ENCODE data around the gene RPL36. TPM values are rescaled to one million over a fixed set of nuclear protein-coding genes. Genes with fewer than 3 reads are reported as not detected.

RPL36 gene
- total RNA-seq, 1 experiment from 2014 or later: 1,504 TPM

GRCh38 chr19:5676772-5677105 is 13.4 kb upstream of the RPL36 start:
- no TSS peak for BruUV-seq (replicated peaks)
- POLR2A ChIA-PET: no interaction called here
- Histone ChIP-seq H4K20me1 (ENCODE audit: insufficient read depth) (no peaks in the 10 kb centered on the region), H3K4me3 (replicated peaks in 1 of 2; ENCODE audit: low read depth in 1 of 2, low read length in 2 of 2) (no peak overlapping the region), H3K4me2 (ENCODE audit: low read length) (no peak overlapping the region), H3K79me2 (ENCODE audit: insufficient read depth, low read length) (peaks cover 12% of the 10 kb centered on the region), H3K9ac (ENCODE audit: low read length) (no peak overlapping the region), H2AFZ (ENCODE audit: low read depth, low read length, poor library complexity, severe bottlenecking) (no peak overlapping the region), H3K27me3 (ENCODE audit: insufficient read depth, low read length) (no peaks in the 10 kb centered on the region), H3K9me3 (ENCODE audit: control insufficient read depth in 1 of 2, insufficient read depth in 1 of 2, low read depth in 1 of 2, low read length in 2 of 2) (no peaks in the 10 kb centered on the region), H3K27ac (ENCODE audit: low read depth, low read length) (no peak overlapping the region), H3K9me2 (ENCODE audit: insufficient read depth) (no peaks in the 10 kb centered on the region), H3K4me1 (ENCODE audit: control insufficient read depth in 1 of 2, insufficient read depth in 2 of 2, low read length in 2 of 2) (peaks cover 5 to 17% of the 10 kb centered on the region in 2 experiments; a peak in 2 of 4 replicates), H3K36me3 (ENCODE audit: control insufficient read depth in 1 of 2, insufficient read depth in 2 of 2, low read length in 2 of 2) (no peaks in the 10 kb centered on the region)
- intact Hi-C loops (cut with micrococcal nuclease): no loop called here
- TF ChIP-seq SRF (IDR thresholded peaks at IDR 0.05; ENCODE audit: low read depth): no peak
- TF ChIP-seq RAD21 (IDR thresholded peaks at IDR 0.05; ENCODE audit: low read depth): no peak
- no peak for TF ChIP-seq EZH2phosphoT487 (IDR thresholded peaks at IDR 0.05; ENCODE audit: borderline replicate concordance)
- TF ChIP-seq, protein P1, sequence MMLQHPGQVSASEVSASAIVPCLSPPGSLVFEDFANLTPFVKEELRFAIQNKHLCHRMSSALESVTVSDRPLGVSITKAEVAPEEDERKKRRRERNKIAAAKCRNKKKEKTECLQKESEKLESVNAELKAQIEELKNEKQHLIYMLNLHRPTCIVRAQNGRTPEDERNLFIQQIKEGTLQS (IDR thresholded peaks at IDR 0.05): no peak
- no peak for TF ChIP-seq SP1 (IDR thresholded peaks at IDR 0.05; ENCODE audit: low read depth)
- TF ChIP-seq, protein P2, sequence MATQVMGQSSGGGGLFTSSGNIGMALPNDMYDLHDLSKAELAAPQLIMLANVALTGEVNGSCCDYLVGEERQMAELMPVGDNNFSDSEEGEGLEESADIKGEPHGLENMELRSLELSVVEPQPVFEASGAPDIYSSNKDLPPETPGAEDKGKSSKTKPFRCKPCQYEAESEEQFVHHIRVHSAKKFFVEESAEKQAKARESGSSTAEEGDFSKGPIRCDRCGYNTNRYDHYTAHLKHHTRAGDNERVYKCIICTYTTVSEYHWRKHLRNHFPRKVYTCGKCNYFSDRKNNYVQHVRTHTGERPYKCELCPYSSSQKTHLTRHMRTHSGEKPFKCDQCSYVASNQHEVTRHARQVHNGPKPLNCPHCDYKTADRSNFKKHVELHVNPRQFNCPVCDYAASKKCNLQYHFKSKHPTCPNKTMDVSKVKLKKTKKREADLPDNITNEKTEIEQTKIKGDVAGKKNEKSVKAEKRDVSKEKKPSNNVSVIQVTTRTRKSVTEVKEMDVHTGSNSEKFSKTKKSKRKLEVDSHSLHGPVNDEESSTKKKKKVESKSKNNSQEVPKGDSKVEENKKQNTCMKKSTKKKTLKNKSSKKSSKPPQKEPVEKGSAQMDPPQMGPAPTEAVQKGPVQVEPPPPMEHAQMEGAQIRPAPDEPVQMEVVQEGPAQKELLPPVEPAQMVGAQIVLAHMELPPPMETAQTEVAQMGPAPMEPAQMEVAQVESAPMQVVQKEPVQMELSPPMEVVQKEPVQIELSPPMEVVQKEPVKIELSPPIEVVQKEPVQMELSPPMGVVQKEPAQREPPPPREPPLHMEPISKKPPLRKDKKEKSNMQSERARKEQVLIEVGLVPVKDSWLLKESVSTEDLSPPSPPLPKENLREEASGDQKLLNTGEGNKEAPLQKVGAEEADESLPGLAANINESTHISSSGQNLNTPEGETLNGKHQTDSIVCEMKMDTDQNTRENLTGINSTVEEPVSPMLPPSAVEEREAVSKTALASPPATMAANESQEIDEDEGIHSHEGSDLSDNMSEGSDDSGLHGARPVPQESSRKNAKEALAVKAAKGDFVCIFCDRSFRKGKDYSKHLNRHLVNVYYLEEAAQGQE (IDR thresholded peaks at IDR 0.05; ENCODE audit: low read depth): no peak
- no peak for TF ChIP-seq ZNF274 (IDR thresholded peaks at IDR 0.05; ENCODE audit: low read depth, low read length)
- TF ChIP-seq TCF7L2 (IDR thresholded peaks at IDR 0.05; ENCODE audit: borderline replicate concordance, extremely low read depth, insufficient read depth, insufficient read length): no peak
- ATAC-seq: no peak
- no peak for DNase-seq (ENCODE audit: low read depth, low spot score)
- CTCF ChIA-PET: interaction anchor here (1.3 kb wide), 1 partner anchor 10 kb away, joined by 5 read pairs; no protein-coding TSS in a partner anchor
- RAD21 ChIA-PET (ENCODE audit: low non-redundant PET in 1 of 2, low total read pairs in 2 of 2, uncharacterized antibody in 2 of 2, unreplicated experiment in 2 of 2): no interaction called here

Data from HCT116 (cell line).